Colonic mucosa (tissue), 4 donors: Measurements from ENCODE around the gene SNX24. TPM values are rescaled to one million over a fixed set of nuclear protein-coding genes. Genes with fewer than 3 reads are reported as not detected.

ENCODE experiments used
- DNase-seq: peaks from one replicate; pipeline ENCODE4 v3.0.0-alpha.2; 2020
- H3K27ac ChIP-seq: fragments of 200-600 bp; one replicate; pipeline ENCODE4 v1.8.0; 2021
- H3K27me3 ChIP-seq: fragments of 200-600 bp; one replicate; pipeline ENCODE4 v1.8.0; 2021
- H3K36me3 ChIP-seq: fragments of 200-600 bp; one replicate; pipeline ENCODE4 v1.8.0; 2021
- H3K4me1 ChIP-seq: fragments of 200-600 bp; one replicate; pipeline ENCODE4 v1.8.0; 2021; ENCODE audit warnings: mild to moderate bottlenecking
- H3K4me3 ChIP-seq: fragments of 200-600 bp; one replicate; pipeline ENCODE4 v1.8.0; 2021
- H3K9ac ChIP-seq, 2 donors: one replicate each; pipeline ENCODE4 v1.7.0; 2013; ENCODE audit warnings: control low read depth in 2 of 2, low read depth in 2 of 2, low read length in 2 of 2
- H3K9me3 ChIP-seq: fragments of 200-600 bp; one replicate; pipeline ENCODE4 v1.8.0; 2021
- intact Hi-C: fragments of 100-400 bp; cut with DNase I; formaldehyde crosslinking; loops from one replicate; pipeline ENCODE4 v1.14.1; 2022
- total RNA-seq, 2 donors: library from RNA; stranded (reverse); fragmentation: NEBNext Ultra II Directional in 1 of 2; extraction: Animal tissue kit (Norgen Biotek cat#: 25700) in 1 of 2; gene quantifications; one replicate each; pipeline ENCODE4 v1.2.1, GENCODE V29; 2021
- TF ChIP-seq, protein P1 (sequence below): fragments of 200-600 bp; IDR thresholded peaks from one replicate; pipeline ENCODE4 v1.8.0; 2022; ENCODE audit warnings: antibody characterized with exemption, mild to moderate bottlenecking
- donor health status: healthy.
- donor health status: DM: no; HTN: no; CAD: no.
- donor health status: DM: no; HTN: no; CAD: no.

SNX24 gene
- total RNA-seq, 2 donors from 2014 or later, result 8.8 to 17.0 TPM

GRCh38 chr5:122937914-122938313 lies 92.5 kb downstream of the SNX24 start:
- H3K4me3 ChIP-seq, result no peak overlapping the region
- DNase-seq, result no peak
- H3K27me3 ChIP-seq, result no peaks in the 10 kb centered on the region
- intact Hi-C loops, result no loop called here
- H3K9ac ChIP-seq, result no peak overlapping the region
- TF ChIP-seq, protein P1, sequence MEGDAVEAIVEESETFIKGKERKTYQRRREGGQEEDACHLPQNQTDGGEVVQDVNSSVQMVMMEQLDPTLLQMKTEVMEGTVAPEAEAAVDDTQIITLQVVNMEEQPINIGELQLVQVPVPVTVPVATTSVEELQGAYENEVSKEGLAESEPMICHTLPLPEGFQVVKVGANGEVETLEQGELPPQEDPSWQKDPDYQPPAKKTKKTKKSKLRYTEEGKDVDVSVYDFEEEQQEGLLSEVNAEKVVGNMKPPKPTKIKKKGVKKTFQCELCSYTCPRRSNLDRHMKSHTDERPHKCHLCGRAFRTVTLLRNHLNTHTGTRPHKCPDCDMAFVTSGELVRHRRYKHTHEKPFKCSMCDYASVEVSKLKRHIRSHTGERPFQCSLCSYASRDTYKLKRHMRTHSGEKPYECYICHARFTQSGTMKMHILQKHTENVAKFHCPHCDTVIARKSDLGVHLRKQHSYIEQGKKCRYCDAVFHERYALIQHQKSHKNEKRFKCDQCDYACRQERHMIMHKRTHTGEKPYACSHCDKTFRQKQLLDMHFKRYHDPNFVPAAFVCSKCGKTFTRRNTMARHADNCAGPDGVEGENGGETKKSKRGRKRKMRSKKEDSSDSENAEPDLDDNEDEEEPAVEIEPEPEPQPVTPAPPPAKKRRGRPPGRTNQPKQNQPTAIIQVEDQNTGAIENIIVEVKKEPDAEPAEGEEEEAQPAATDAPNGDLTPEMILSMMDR, result no peak
- H3K9me3 ChIP-seq, result no peaks in the 10 kb centered on the region
- no peaks in the 10 kb centered on the region for H3K36me3 ChIP-seq
- H3K27ac ChIP-seq, result no peak overlapping the region
- H3K4me1 ChIP-seq, result no peaks in the 10 kb centered on the region

DNA sequence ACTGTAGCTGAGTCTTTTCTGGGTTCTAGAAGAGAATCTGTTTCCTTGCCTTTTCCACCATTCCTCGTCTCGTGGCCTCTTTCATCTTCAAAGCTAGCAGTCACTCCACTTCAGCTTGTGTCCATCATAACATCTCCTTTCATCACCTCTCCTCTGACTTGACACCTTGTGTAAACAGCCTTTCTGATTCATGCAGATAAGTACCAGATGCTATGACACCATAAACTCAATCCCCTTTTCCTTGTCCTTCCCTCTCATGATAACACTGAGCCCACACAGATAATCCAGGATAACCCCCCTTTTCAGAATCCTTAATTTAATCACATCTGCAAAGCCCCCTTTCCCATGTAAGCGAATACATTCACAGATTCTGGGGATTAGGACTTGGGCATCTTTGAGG lies 95.5 kb downstream of the SNX24 start:
- no peaks in the 10 kb centered on the region for H3K9me3 ChIP-seq
- H3K4me1 ChIP-seq, result no peaks in the 10 kb centered on the region
- H3K9ac ChIP-seq, result no peak overlapping the region
- no peak overlapping the region for H3K4me3 ChIP-seq
- no peak overlapping the region for H3K27ac ChIP-seq
- intact Hi-C loops, result no loop called here
- no peaks in the 10 kb centered on the region for H3K27me3 ChIP-seq
- DNase-seq, result no peak
- TF ChIP-seq, protein P1, result no peak
- no peaks in the 10 kb centered on the region for H3K36me3 ChIP-seq

DNA sequence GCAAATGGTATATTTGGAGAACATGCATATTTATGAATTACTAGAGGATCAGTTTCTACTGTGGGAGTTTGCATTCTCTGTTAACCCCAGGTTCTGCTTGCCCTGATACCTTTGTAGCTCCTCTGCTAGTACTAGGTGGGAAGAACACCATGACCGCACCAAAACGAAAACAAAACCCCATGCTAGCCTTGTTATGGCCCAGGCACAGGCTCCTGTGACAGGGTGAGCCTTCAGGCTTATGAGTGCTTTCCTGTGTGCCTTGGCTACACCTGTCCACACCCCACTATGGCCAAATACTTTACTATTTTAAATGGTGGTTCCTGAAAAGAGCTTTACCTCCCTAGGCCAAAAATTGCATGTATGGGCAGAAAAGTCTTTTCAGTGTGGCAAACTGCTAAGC lies 96.3 kb downstream of the SNX24 start:
- no peak overlapping the region for H3K4me3 ChIP-seq
- no peak overlapping the region for H3K27ac ChIP-seq
- H3K36me3 ChIP-seq, result no peaks in the 10 kb centered on the region
- H3K9ac ChIP-seq, result no peak overlapping the region
- no peak for DNase-seq
- no peaks in the 10 kb centered on the region for H3K4me1 ChIP-seq
- no peaks in the 10 kb centered on the region for H3K27me3 ChIP-seq
- no peaks in the 10 kb centered on the region for H3K9me3 ChIP-seq
- intact Hi-C loops, result no loop called here
- TF ChIP-seq, protein P1, result no peak

- no peaks in the 10 kb centered on the region for H3K9me3 ChIP-seq
- intact Hi-C loops, result no loop called here
- H3K36me3 ChIP-seq, result no peaks in the 10 kb centered on the region
- no peak overlapping the region for H3K4me3 ChIP-seq
- H3K9ac ChIP-seq, result no peak overlapping the region
- H3K4me1 ChIP-seq, result no peaks in the 10 kb centered on the region
- TF ChIP-seq, protein P1, result no peak
- H3K27me3 ChIP-seq, result no peaks in the 10 kb centered on the region
- no peak overlapping the region for H3K27ac ChIP-seq
- DNase-seq, result no peak
Measured at GRCh38 chr5:122942164-122942914, 96.9 kb downstream of the SNX24 start.

- DNase-seq, result no peak
- Histone ChIP-seq H3K27me3 (no peaks in the 10 kb centered on the region), H3K27ac (no peak overlapping the region), H3K9me3 (no peaks in the 10 kb centered on the region), H3K9ac (no peak overlapping the region), H3K4me3 (no peak overlapping the region), H3K4me1 (no peaks in the 10 kb centered on the region), H3K36me3 (no peaks in the 10 kb centered on the region)
- TF ChIP-seq, protein P1, result no peak
- intact Hi-C loops, result no loop called here
Measured at GRCh38 chr5:122943050-122943698, 97.8 kb downstream of the SNX24 start.
